Renal pelvis (tissue), 4 donors: ENCODE data around the gene ZNF165. TPM values are rescaled to one million over a fixed set of nuclear protein-coding genes. Genes with fewer than 3 reads are reported as not detected.
"Not testable (repeated sequence)": the region's sequence is repeated elsewhere in the genome, so short reads cannot be mapped to it uniquely, and the experiment has no call there.

Experiments used
- DNase-seq: peaks from one replicate; pipeline ENCODE4 v3.0.0-alpha.2; 2013
- polyA plus RNA-seq, 3 donors: library from polyadenylated mRNA; unstranded; fragments of 120-200 nt; gene quantifications; one replicate each; pipeline ENCODE4 v1.2.1, GENCODE V29; 2013; ENCODE audit not compliant: insufficient read length in 3 of 3

ZNF165 gene
- polyA plus RNA-seq, 3 donors = 4.1 to 5.2 (median 4.1) TPM

GRCh38 chr6:28118217-28118616, 37.8 kb downstream of the ZNF165 start:
- no peak for DNase-seq

GRCh38 chr6:28121876-28122275, 41.5 kb downstream of the ZNF165 start:
- DNase-seq = no peak

DNA sequence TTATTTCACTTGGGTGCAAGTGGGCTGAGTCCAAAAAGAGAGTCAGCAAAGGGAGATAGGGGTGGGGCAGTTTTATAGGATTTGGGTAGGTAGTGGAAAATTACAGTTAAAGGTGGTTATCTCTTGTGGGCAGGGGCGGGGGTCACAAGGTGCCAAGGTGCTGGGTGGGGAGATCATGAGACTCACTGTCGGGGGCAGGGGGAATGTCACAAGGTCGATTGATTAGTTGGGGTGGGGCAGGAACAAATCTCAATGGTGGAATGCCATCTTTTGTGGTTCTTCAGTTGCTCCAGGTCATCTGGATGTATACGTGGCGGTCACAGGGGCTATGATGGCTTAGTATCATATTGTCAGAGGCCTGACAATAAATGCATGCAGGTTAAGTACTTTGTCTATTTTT, 41.9 kb downstream of the ZNF165 start:
- DNase-seq = not testable (repeated sequence)

GRCh38 chr6:28124350-28124970, 44.1 kb downstream of the ZNF165 start, which contains the start of gene ZSCAN16:
Gene ZSCAN16 (plus strand): TSS chr6:28124609. CDS start chr6:28125444, 835 bp downstream.
- peak; percentile 82 for DNase-seq

DNA sequence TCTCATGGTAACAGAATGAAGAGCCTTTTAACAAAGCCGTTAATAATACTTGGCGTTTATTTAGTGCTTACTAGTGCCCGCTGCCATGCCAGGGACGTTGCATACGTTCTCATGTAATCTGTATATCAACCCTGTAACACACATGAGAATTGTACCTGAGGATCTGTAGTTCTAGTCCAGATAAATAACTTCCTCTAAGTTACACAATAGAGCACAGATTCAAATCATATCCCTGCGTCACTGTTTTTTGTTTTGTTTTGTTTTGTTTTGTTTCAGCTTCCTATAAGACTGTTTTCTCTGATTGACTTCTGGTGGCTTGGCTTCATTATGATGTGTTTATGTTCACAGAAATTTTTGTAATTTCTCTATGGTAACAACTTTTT, 44.6 kb downstream of the ZNF165 start:
- no peak for DNase-seq

DNA sequence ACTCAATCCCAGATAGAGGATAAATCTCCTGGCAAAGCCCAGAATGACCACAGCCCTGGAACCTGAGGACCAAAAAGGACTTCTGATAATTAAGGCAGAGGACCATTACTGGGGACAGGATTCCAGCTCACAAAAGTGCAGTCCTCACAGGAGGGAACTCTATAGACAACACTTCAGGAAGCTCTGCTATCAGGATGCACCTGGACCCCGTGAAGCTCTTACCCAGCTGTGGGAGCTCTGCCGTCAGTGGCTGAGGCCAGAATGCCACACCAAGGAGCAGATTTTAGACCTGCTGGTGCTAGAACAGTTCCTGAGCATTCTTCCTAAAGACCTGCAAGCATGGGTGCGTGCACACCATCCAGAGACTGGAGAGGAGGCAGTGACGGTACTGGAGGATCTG, 45.0 kb downstream of the ZNF165 start:
- no peak for DNase-seq

DNA sequence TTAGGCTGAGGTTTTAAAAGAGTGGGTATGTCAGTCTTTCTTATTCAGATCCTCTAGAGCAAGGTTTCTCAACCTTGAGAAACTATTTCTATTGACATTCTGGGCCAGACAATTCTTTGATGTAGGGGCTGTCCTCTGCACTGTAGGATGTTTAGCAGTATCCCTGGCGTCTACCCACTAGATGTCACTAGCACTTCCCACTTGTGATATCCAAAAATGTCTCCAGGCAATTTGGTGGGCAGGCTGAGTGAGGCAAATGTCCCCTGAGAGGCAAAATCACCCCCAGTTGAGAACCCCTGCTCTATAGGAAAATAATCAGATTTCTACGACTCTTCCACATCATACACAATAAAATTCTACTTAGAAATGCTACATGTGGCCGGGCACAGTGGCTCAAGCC, 53.6 kb downstream of the ZNF165 start:
- peak; percentile 20 for DNase-seq

- no peak for DNase-seq
Measured at GRCh38 chr6:28134716-28135115, 54.3 kb downstream of the ZNF165 start.

- DNase-seq = no peak
Measured at GRCh38 chr6:28135393-28135792, 55.0 kb downstream of the ZNF165 start.

DNA sequence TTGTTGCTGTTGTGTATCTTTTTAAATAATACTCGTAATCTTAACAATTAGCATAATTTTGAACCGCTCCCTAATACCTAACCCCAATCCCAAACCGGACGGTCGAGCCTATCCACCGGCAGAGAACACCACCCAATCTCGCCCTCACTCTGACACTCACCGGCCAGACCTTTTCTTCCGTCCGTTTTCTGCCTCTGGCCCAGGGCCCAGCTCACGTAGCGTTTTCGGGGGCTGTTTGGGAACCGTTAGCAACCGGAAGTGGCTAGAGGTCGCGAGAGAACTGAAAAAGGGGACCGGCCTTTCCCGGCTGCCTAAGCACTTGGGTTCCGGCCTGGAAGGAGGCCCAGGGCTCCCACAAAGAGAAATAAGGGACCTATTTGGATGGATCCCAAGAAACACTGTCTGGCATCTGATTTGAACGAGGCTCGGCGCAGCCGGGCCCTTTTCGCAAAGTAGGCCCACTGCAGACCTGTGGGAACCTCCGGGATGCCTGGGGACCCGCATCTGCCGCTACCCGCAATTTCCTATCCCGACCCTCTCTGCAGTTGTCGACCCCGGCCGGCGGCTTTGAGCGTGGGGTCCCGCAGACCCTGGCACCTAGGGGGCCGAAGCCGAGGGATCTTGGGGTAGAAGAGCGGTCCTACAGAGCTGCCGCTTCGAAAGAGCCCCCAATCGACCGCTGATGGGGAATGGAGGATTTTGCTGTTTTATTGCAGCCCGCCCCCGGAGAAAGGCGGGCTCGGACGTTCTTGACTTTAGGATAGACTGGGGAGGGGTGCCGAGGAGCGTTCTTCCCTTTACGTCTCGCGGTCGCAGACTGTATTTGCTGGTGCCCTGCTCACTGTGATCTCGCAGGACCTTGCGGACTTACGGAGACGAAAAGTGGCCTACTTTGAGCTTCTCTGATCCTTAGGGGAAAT, 56.5 kb downstream of the ZNF165 start:
- peak; percentile 92 for DNase-seq

- peak; percentile 17 for DNase-seq
Measured at GRCh38 chr6:28137505-28137981, 57.2 kb downstream of the ZNF165 start.

Other genes with a start within 250 kb of the ZNF165 start
- gene OR2B2, start 168.2 kb upstream of the ZNF165 start, polyA plus RNA-seq = not detected
- under 1 TPM in 1 of 3 donors, not detected in 2; 0.11 TPM for gene OR2B6, start 123.3 kb upstream of the ZNF165 start, polyA plus RNA-seq
- 10 to 100 TPM; 11.1 to 12.0 (median 11.3) TPM for gene ZSCAN16, start 44.0 kb downstream of the ZNF165 start, polyA plus RNA-seq
- 10 to 100 TPM; 37.6 to 48.3 (median 48.2) TPM for gene ZKSCAN8, start 61.3 kb downstream of the ZNF165 start, polyA plus RNA-seq
- 10 to 100 TPM; 24.2 to 39.2 (median 35.6) TPM for gene ZSCAN9, start 144.7 kb downstream of the ZNF165 start, polyA plus RNA-seq
- gene ZKSCAN4, start 171.7 kb downstream of the ZNF165 start, polyA plus RNA-seq = 10 to 100 TPM; 10.7 to 13.2 (median 11.2) TPM
- 1 to 10 TPM; 2.3 to 2.8 (median 2.6) TPM for gene NKAPL, start 178.7 kb downstream of the ZNF165 start, polyA plus RNA-seq
- 10 to 100 TPM; 34.1 to 40.9 (median 35.2) TPM for gene ZSCAN26, start 186.6 kb downstream of the ZNF165 start, polyA plus RNA-seq
- 10 to 100 TPM; 10.0 to 12.7 (median 12.4) TPM for gene PGBD1, start 201.0 kb downstream of the ZNF165 start, polyA plus RNA-seq